HG02642 (cell line): ENCODE data around the gene STIM1.
"Not testable (repeated sequence)": the region's sequence is repeated elsewhere in the genome, so short reads cannot be mapped to it uniquely, and the experiment has no call there.

Experiments used
- ATAC-seq: cut with Tn5 transposase; IDR thresholded peaks from one replicate; pipeline ENCODE4 v1.9.1; 2021; ENCODE audit warnings: mild to moderate bottlenecking; ENCODE audit not compliant: unreplicated experiment, poor library complexity

STIM1 gene

DNA sequence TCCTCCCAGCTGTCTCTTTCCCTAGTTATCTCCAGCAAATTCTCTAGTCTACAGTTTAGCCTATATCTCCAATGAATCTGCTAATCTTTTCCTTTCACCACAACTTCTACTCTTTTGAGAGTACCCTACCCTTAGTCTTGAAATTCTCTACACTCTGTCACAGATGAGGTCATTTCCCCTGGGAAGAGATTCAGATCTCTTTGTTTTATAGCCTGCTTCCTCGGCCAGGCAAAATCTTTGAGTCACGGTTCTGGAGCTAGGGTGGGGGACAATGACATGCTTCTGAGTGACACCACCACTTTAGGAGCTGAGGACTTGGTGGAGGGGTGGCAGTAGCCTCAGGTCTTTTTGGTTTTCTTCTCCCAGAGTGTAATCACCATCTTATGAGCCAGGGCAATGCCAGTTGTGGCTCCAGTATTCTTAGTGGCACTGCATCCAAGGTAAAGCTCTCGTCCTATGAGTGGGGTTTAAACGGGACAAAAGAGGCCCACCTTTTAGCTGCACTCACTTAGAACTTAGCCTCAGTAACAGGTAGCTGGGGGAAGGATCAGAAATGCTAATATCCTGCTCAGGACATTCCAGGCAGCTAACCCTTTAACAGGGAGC lies 140.6 kb downstream of the STIM1 start:
- no peak for ATAC-seq

GRCh38 chr11:3996651-3997050 lies 141.2 kb downstream of the STIM1 start:
- ATAC-seq: no peak

DNA sequence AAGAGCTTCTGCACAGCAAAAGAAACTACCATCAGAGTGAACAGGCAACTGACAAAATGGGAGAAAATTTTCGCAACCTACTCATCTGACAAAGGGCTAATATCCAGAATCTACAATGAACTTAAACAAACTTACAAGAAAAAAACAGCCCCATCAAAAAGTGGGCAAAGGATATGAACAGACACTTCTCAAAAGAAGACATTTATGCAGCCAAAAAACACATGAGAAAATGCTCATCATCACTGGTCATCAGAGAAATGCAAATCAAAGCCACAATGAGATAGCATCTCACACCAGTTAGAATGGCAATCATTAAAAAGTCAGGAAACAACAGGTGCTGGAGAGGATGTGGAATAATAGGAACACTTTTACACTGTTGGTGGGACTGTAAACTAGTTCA lies 149.3 kb downstream of the STIM1 start:
- not testable (repeated sequence) for ATAC-seq

DNA sequence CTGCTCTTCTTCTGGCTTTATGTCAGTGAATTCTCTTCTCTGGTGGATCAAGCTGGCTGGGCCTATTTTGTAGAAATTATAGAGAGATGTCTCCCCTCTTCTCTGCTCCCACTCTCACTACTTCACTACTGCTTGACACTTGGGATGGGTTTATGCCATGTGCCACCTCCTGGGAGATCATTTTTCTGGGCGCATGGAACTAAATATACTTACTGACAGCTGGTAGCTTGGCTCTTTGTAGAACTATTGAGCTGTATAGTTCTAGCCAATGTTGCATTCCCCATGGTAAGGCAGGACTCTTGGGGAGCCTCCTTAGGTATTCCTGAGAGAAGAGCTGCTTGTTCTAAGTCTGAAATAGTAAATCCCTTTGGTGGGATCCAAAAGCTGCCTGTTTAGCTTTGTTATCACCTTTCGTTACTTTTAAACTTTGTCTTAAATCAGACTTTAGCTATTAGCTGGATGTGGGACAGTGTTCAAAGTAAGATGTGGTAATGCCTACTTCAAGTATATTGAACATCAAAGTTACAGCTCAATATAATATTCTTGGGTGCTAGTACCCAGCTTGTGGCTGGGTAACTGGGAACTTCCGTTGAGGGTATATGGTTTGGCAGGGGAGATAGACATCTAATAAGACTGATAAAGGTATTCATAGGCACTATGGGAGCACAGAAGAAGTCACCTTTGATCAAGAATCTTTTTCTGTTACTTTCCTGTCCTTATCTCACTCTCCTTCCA lies 151.6 kb downstream of the STIM1 start:
- ATAC-seq: no peak

DNA sequence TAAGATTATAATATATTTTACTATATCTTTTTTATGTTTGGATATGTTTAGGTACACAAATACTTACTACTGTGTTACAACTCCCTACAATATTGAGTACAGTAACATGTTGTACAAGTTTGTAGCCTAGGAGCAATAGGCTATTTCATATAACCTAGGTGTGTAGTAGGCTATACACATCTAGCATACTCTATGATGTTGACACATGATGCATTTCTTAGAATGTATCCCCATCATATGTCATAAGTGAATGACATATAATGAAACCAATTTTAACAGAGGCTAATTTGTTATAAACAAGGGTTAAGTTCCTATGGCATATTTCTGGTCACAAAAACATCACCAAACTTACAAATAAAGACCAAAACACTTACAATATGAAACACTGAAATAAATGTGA lies 152.7 kb downstream of the STIM1 start:
- ATAC-seq: no peak

DNA sequence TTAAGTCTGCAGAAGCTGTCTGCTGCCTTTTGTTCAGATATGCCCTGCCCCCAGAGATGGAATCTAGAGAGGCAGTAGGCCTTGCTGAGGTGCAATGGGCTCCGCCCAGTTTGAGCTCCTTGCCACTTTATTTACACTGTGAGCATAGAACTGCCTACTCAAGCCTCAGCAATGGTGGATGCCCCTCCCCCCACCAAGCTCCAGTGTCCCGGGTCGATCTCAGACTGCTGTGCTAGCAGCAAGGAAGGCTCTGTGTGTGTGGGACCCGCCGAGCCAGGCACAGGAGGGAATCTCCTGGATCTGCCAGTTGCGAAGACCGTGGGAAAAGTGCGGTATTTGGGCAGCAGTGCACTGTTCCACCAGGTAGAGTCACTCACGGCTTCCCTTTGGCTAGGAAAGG lies 161.1 kb downstream of the STIM1 start:
- not testable (repeated sequence) for ATAC-seq

DNA sequence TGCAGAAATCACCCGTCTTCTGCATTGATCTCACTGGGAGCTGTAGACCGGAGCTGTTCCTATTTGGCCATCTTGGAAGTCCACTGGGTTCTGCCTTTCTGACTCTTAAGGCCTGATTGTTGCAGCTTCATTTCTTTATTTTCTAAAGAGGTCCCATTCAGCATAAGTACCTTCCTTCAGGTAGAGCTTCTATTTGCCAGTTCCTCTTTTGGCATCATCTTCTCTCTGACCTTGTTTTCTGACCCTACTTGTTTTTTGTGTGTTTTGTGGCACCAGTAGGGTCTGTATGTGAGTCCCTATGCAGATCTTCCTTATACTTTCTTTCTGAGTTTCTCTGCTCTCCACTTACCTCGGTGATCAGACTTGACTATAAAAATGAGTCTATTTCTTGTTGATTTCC lies 161.7 kb downstream of the STIM1 start:
- no peak for ATAC-seq

DNA sequence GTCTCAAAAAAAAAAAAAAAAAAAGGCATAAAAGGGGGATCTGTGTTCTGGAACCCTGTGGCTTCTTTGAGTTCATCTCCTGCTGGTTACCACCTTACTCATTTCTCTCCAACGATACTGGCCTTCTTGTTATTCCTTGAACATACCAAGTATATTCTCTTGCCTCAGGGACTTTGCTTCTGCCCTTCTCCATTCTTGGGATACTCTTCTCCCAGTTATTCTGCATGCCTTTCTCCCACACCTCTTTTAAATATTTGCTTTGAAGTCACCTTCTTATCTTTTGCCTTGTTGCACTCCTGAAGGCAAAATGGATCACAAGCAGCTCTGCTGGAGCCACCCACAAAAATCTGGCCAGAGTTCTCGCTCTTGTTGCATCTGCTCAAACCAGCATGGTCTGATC lies 163.2 kb downstream of the STIM1 start:
- ATAC-seq: no peak

DNA sequence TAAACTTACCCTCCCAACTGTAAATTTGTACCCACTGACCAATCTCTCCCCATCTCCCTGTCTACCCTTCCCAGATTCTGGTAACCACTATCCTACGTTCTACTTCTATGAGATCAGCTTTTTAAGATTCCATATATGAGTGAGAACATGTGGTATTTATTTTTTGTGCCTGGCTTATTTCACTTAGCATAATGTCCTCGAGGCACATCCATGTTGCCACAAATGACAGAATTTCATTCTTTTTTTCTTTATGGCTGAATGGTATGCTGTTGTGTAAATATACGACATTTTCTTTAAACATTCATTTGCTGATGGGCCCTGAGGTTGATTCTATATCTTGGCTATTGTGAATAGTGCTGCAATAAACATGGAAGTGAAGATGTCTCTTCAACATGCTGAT lies 164.4 kb downstream of the STIM1 start:
- ATAC-seq: no peak

DNA sequence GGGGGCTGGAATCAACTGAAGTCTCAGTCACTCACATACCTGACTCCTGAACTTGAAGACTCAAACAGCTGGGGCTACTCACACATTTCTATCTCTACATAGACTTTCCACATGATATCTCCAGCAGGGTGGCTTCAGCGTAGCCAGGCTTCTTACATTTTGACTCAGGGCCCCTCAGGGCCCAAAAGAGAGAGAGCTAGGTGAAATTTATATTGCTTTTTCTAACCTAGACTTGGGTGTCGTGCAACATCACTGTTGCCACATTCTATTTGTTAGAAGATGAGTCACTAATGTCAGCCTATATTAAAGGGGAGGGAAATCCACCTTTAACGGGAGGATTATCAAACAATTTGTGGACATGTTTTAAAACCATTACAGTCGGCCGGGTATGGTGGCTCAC lies 167.2 kb downstream of the STIM1 start:
- ATAC-seq: no peak

GRCh38 chr11:4025248-4025966 lies 169.9 kb downstream of the STIM1 start:
- no peak for ATAC-seq

- ATAC-seq: no peak
Measured at GRCh38 chr11:4025967-4026324, 170.5 kb downstream of the STIM1 start.

DNA sequence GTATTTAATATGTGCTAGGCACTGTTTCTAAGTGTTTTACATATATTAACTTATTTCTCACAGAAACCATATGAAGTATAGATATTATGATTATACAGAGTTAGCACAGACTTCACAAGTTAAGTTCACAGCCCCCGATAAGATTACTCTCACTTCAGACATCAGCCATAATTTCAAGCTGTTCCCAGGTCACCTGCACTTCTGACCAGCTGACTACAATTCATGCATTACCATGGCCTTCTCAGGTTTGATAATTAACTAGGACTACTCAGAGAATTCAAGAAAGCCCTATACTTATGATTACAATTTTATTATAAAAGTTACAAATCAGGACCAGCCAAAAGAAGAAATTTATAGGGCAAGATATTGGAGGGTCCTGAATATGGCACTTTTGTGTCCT lies 170.9 kb downstream of the STIM1 start:
- ATAC-seq: no peak

DNA sequence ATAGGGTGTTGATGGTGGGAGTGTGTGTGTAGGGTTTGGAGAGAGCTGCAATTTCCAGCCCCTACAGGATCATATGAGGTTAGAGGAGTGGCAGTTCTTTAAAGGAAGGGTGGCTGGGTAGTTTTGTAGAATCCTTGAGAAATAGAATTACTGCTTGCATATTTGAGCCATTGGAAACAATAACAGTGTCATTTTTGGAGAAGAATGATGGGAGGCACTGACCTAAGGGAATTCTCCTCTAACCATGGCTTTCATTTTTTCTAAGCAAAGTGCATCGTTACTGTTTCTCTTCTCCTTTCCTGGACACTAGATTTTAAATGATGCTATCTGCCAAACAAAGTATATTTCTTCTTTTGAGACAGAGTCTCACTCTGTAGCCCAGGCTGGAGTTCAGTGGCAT lies 172.3 kb downstream of the STIM1 start:
- ATAC-seq: no peak

- ATAC-seq: no peak
Measured at GRCh38 chr11:4030197-4030596, 174.7 kb downstream of the STIM1 start.

- ATAC-seq: no peak
Measured at GRCh38 chr11:4032097-4032496, 176.6 kb downstream of the STIM1 start.

GRCh38 chr11:4035985-4036384 lies 180.5 kb downstream of the STIM1 start:
- no peak for ATAC-seq

- no peak for ATAC-seq
Measured at GRCh38 chr11:4039011-4039410, 183.5 kb downstream of the STIM1 start.

DNA sequence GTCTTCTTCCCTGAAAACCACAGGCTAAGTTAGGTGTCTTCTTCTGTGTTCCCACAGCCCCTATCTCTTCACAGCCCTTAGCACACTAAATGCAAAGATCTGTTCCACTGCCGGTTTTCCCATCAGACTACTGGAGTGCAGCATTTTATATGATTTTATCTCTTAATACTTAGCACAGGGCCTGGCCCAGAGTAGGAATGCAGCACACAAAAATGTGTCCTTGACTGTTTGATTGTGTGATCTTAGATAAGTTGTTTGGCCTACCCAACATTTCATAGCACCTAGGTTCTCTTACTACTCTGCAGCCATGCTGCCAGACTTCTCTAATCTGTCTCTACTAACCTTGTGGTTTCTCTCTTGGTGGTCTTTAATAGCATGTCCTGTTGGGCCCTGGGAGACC lies 185.0 kb downstream of the STIM1 start:
- no peak for ATAC-seq

DNA sequence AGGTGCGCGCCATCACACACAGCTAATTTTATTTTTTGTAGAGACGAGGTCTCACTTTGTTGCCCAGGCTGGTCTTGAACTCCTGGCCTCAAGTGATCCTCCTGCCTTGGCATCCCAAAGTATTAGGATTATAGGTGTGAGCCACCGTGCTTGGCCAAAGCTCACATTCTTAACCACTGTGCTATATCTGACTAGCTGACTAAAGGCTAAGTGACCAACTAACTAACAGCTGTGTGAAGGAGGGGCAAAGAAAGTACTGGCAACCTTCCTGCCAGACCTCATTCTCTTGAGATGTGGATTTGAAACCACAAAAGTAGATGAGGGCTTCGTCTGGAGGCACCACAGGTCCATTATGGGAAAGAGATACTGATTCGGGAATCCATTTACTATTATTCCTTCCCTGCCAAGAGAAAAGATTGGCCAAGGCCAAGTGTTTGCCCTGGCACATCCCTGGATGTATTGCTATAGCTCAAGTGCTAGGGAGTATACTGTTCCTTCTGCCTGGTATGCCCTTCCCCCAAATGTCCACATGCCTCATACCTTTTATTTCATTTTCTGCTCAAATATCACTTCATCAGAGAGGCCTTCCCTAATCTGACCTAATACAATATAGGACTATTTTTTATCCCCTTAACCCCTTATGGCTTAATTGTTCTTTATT lies 186.4 kb downstream of the STIM1 start:
- ATAC-seq: no peak

DNA sequence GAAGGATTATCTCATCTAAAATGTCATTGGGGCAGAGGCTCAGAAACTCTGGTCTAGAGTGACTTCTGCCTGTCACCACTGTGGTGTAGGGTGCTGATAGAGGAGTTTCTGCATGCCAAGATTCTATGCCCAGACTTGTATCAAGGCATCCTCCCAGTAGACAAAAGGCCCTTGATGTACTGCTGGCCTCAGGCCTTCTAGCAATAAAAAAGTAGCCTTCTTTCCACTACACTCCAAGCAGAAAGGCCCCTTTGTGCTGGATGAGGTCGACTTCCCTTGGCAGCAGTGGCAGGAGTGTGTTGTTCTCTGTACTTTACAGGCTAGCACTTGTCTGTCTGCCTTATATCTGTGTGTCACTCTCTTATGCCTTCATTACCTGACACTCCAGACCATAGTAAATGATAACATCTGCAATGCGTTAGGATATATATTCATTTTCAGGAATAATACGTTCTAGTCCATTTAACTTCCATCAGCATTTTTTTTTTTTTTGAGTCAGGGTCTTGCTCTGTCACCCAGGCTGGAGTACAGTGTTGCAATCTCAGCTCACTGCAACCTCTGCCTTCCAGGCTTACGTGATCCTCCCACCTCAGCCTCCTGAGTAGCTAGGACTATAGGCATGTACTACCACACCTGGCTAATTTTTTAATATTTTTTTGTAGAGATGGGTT lies 189.6 kb downstream of the STIM1 start:
- ATAC-seq: no peak
